Fibroblast of lung (primary cell): ENCODE results near the gene TTF2. TPM values are rescaled to one million over a fixed set of nuclear protein-coding genes. Genes with fewer than 3 reads are reported as not detected.
A peak's percentile ranks its signal among the peaks of the same experiment; 100 is the strongest.

Source experiments
- DNase-seq, 2 donors: peaks; one replicate each; pipeline versions ENCODE4 v3.0.0 to v3.0.0-alpha.2; 2010; ENCODE audit warnings: low read depth in 2 of 2
- H2AFZ ChIP-seq: 2 replicates; pipeline ENCODE4 v1.5.1; 2012; ENCODE audit warnings: low read length, control low read depth, inconsistent platforms
- H3K27ac ChIP-seq: 2 replicates; pipeline ENCODE4 v1.5.1; 2011; ENCODE audit warnings: low read length, control low read depth; ENCODE audit not compliant: insufficient read depth
- H3K27me3 ChIP-seq: 2 replicates; pipeline ENCODE4 v1.5.1; 2011; ENCODE audit warnings: mild to moderate bottlenecking, low read length; ENCODE audit not compliant: control insufficient read depth, insufficient read depth
- H3K36me3 ChIP-seq: 2 replicates; pipeline ENCODE4 v1.5.1; 2011; ENCODE audit warnings: low read length; ENCODE audit not compliant: control insufficient read depth, insufficient read depth
- H3K4me1 ChIP-seq: 2 replicates; pipeline ENCODE4 v1.5.1; 2011; ENCODE audit warnings: low read length; ENCODE audit not compliant: control insufficient read depth, insufficient read depth; ENCODE audit errors: extremely low read depth
- H3K4me2 ChIP-seq: 2 replicates; pipeline ENCODE4 v1.5.1; 2011; ENCODE audit warnings: low read length, control low read depth; ENCODE audit not compliant: insufficient read depth; ENCODE audit errors: extremely low read depth
- H3K4me3 ChIP-seq, 4 experiments: fragments of 200-600 bp in 1 of 4; sonication (generic) in 1 of 4; replicated peaks in 1 of 4; 2 replicates each; pipeline ENCODE4 v1.5.1; 2011 to 2016; ENCODE audit warnings: low read length in 4 of 4, low read depth in 3 of 4, mild to moderate bottlenecking in 3 of 4, control low read depth in 2 of 4, inconsistent platforms in 1 of 4, mixed read lengths in 1 of 4; ENCODE audit not compliant: insufficient read depth in 1 of 4; ENCODE audit errors: control extremely low read depth in 1 of 4
- H3K79me2 ChIP-seq: 2 replicates; pipeline ENCODE4 v1.5.1; 2012; ENCODE audit warnings: mild to moderate bottlenecking, low read length, inconsistent platforms; ENCODE audit not compliant: control insufficient read depth, insufficient read depth
- H3K9ac ChIP-seq: 2 replicates; pipeline ENCODE4 v1.5.1; 2011; ENCODE audit warnings: mild to moderate bottlenecking, low read length, control low read depth; ENCODE audit not compliant: insufficient read depth
- H3K9me3 ChIP-seq: 2 replicates; pipeline ENCODE4 v1.5.1; 2012; ENCODE audit warnings: low read depth, low read length; ENCODE audit not compliant: control insufficient read depth, insufficient read depth
- H4K20me1 ChIP-seq: 2 replicates; pipeline ENCODE4 v1.5.1; 2011; ENCODE audit warnings: low read length; ENCODE audit not compliant: control insufficient read depth, insufficient read depth; ENCODE audit errors: extremely low read depth
- EZH2 ChIP-seq: IDR thresholded peaks from 2 replicates; pipeline ENCODE4 v1.5.1; 2012; ENCODE audit warnings: low read length, control low read depth, mild to moderate bottlenecking; ENCODE audit errors: missing control alignments
- polyA plus RNA-seq, 2 donors: library from polyadenylated mRNA; depleted of rRNA in 1 of 2; stranded (reverse) in 1 of 2; unstranded in 1 of 2; fragments of >200 nt; gene quantifications; 2 replicates each; pipeline ENCODE4 v1.2.1, GENCODE V29; 2011 to 2012; ENCODE audit warnings: missing spikeins in 1 of 2
- total RNA-seq: library from RNA; depleted of rRNA; stranded (reverse); fragments of >200 nt; gene quantifications from 2 replicates; pipeline ENCODE4 v1.2.1, GENCODE V29; 2014
- TF ChIP-seq, protein P1 (sequence below), 2 donors: IDR thresholded peaks in 1 of 2; conservative IDR thresholded peaks in 1 of 2; 1 replicate in 1 of 2; 2 replicates in 1 of 2; pipeline ENCODE4 v1.5.1; 2011 to 2012; ENCODE audit warnings: low read length in 2 of 2, control low read depth in 1 of 2, inconsistent platforms in 1 of 2, low read depth in 1 of 2, mild to moderate bottlenecking in 1 of 2

Gene TTF2
- total and polyA plus RNA-seq, 2 donors (not counting 1 experiment from before 2014, with no cell fraction given) = 10.0 to 13.2 TPM

DNA sequence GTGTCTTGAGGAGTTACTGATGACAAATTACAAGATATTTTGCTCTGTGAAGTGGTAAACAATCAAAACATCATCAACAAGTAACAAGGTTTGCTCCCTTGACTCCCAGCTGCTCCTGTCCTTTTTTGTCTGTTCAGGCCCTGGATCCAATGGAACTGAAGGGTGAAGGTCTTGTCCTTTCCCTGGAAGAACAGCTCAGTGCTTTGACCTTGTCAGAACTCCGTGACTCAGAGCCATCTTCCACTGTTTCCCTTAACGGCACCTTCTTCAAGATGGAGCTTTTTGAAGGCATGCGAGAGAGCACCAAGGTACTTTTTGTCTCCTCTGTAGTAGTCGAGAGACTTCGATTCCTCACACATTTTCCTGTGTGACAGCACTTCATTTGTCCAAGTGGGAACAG, 32.5 kb downstream of the TTF2 start:
- no peak for DNase-seq
- H3K79me2 ChIP-seq = no peaks in the 10 kb centered on the region
- peaks cover 31% of the 10 kb centered on the region for H3K4me1 ChIP-seq
- H3K27ac ChIP-seq = peak overlapping the region; percentile 71
- no peak for TF ChIP-seq EZH2
- TF ChIP-seq, protein P1, sequence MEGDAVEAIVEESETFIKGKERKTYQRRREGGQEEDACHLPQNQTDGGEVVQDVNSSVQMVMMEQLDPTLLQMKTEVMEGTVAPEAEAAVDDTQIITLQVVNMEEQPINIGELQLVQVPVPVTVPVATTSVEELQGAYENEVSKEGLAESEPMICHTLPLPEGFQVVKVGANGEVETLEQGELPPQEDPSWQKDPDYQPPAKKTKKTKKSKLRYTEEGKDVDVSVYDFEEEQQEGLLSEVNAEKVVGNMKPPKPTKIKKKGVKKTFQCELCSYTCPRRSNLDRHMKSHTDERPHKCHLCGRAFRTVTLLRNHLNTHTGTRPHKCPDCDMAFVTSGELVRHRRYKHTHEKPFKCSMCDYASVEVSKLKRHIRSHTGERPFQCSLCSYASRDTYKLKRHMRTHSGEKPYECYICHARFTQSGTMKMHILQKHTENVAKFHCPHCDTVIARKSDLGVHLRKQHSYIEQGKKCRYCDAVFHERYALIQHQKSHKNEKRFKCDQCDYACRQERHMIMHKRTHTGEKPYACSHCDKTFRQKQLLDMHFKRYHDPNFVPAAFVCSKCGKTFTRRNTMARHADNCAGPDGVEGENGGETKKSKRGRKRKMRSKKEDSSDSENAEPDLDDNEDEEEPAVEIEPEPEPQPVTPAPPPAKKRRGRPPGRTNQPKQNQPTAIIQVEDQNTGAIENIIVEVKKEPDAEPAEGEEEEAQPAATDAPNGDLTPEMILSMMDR (conservative IDR thresholded peaks at IDR 0.05 in 1 of 2, IDR thresholded peaks at IDR 0.05 in 1 of 2; ENCODE audit: low read depth in 1 of 2, low read length in 2 of 2) = no peak
- H2AFZ ChIP-seq = no peak overlapping the region
- H3K36me3 ChIP-seq = peaks cover 3% of the 10 kb centered on the region
- no peaks in the 10 kb centered on the region for H4K20me1 ChIP-seq
- H3K9ac ChIP-seq = no peak overlapping the region
- no peaks in the 10 kb centered on the region for H3K9me3 ChIP-seq
- H3K4me2 ChIP-seq = peak overlapping the region; percentile 19
- H3K27me3 ChIP-seq = no peaks in the 10 kb centered on the region
- H3K4me3 ChIP-seq = no peak overlapping the region

DNA sequence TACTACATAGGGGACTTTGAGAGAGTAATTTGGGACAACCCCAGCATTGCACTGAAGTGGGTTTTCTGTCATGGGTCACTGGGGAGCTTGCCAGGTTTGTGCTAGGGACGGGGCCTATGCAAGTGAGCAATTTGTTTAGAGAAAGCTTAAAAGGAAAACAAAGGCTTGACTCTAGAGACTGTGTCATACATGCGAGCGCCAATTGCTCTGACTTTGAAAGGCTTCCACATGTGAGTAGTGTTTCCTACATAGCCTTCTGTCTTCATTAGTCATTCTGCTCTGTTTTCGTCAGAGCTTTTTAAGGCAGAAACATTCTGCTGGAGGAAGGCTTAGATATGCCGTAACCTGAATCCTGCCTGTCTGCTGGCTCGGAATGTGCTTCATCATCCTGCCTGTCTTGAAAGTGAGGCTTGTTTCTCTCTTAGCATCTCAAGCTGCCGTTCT, 33.0 kb downstream of the TTF2 start:
- Histone ChIP-seq H3K9ac (no peak overlapping the region), H3K4me3 (peak overlapping the region in 1 of 4 experiments; percentile 1), H3K9me3 (no peaks in the 10 kb centered on the region), H4K20me1 (no peaks in the 10 kb centered on the region), H3K27me3 (no peaks in the 10 kb centered on the region), H3K27ac (peak overlapping the region; percentile 71), H3K79me2 (no peaks in the 10 kb centered on the region), H3K4me1 (peaks cover 31% of the 10 kb centered on the region), H2AFZ (no peak overlapping the region), H3K36me3 (peaks cover 3% of the 10 kb centered on the region), H3K4me2 (peak overlapping the region; percentile 49)
- peak; percentile 98 to 100 for DNase-seq
- no peak for TF ChIP-seq EZH2
- TF ChIP-seq, protein P1 (conservative IDR thresholded peaks at IDR 0.05 in 1 of 2, IDR thresholded peaks at IDR 0.05 in 1 of 2; ENCODE audit: low read depth in 1 of 2, low read length in 2 of 2) = no peak

DNA sequence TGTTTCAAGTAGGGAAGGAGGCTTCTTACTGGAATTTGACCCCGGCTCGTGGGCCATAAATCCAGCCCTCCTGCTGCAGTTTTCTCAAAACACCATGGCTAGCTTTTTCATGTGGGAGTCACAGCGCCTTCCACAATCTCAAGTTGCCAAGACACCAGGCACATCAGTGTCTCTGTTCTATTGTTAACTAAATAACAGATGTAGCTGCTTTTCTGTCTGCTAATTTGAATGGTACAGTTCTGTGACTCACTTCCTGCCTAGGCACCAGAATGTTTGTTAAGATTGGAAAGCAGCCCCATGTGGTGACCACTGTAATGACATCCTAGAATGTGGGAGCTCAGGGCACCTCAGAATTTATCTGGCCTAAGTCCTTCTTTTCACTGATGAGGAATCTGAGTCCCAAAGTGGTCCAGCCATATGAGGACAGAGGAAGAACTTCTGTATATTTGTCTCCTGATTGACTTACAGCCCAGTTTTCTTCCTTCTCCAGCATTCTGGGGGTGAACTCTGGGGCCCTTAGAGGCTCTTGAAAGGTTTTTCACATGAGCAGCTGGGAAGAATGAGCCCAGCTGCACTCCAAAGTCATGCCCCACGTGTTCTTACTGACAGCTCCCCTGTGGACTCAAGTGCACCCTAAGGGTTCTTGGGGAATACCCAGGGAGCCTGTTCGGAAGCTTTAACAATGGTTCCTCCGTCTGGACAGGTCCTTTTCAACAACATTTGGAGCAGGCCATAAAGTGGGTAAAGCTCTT, 33.9 kb downstream of the TTF2 start:
- no peak overlapping the region for H3K4me3 ChIP-seq
- no peaks in the 10 kb centered on the region for H3K27me3 ChIP-seq
- TF ChIP-seq, protein P1 (conservative IDR thresholded peaks at IDR 0.05 in 1 of 2, IDR thresholded peaks at IDR 0.05 in 1 of 2; ENCODE audit: low read depth in 1 of 2, low read length in 2 of 2) = peak in 1 of 2 donors; percentile 36
- no peak for TF ChIP-seq EZH2
- no peaks in the 10 kb centered on the region for H4K20me1 ChIP-seq
- H3K36me3 ChIP-seq = peaks cover 3% of the 10 kb centered on the region
- H3K79me2 ChIP-seq = no peaks in the 10 kb centered on the region
- no peak overlapping the region for H2AFZ ChIP-seq
- peak; percentile 50 to 95 for DNase-seq
- H3K4me2 ChIP-seq = peak overlapping the region; percentile 49
- no peak overlapping the region for H3K9ac ChIP-seq
- H3K27ac ChIP-seq = peak overlapping the region; percentile 71
- H3K9me3 ChIP-seq = no peaks in the 10 kb centered on the region
- H3K4me1 ChIP-seq = peaks cover 31% of the 10 kb centered on the region
